GM23338 (cell line): Measurements from ENCODE around the gene KRTAP10-10. TPM values are rescaled to one million over a fixed set of nuclear protein-coding genes. Genes with fewer than 3 reads are reported as not detected.

Source experiments
- ATAC-seq: fragments of 200-7000 bp; cut with Tn5 transposase; 3 replicates; pipeline ENCODE4 v1.9.1; 2020
- DNase-seq: peaks from one replicate; pipeline ENCODE4 v3.0.0-alpha.2; 2015; ENCODE audit warnings: low spot score
- H2AFZ ChIP-seq: fragments of 200-600 bp; sonication (generic); 2 replicates; pipeline ENCODE4 v1.8.0; 2016; ENCODE audit warnings: antibody characterized with exemption, mild to moderate bottlenecking, moderate library complexity
- H3F3A ChIP-seq: fragments of 200-600 bp; sonication (generic); replicated peaks from 2 replicates; pipeline ENCODE4 v1.8.0; 2017; ENCODE audit warnings: antibody characterized with exemption, mixed run types, low read depth
- H3K27ac ChIP-seq: fragments of 200-600 bp; sonication (generic); 2 replicates; pipeline ENCODE4 v1.6.1; 2016; ENCODE audit warnings: low read depth
- H3K27me3 ChIP-seq: fragments of 200-600 bp; sonication (generic); 2 replicates; pipeline ENCODE4 v1.8.0; 2016; ENCODE audit warnings: mild to moderate bottlenecking, mixed run types, moderate library complexity; ENCODE audit not compliant: insufficient read depth
- H3K36me3 ChIP-seq: fragments of 200-600 bp; sonication (generic); 2 replicates; pipeline ENCODE4 v1.8.0; 2016; ENCODE audit warnings: mild to moderate bottlenecking; ENCODE audit not compliant: insufficient read depth
- H3K4me1 ChIP-seq: fragments of 200-600 bp; sonication (generic); 2 replicates; pipeline ENCODE4 v1.8.0; 2016; ENCODE audit warnings: mild to moderate bottlenecking, moderate library complexity; ENCODE audit not compliant: insufficient read depth
- H3K4me2 ChIP-seq: fragments of 200-600 bp; sonication (generic); 2 replicates; pipeline ENCODE4 v1.7.1; 2017; ENCODE audit warnings: mixed run types
- H3K4me3 ChIP-seq: fragments of 200-600 bp; sonication (generic); 2 replicates; pipeline ENCODE4 v1.6.1; 2016; ENCODE audit warnings: mixed run types
- H3K79me2 ChIP-seq: fragments of 200-600 bp; sonication (generic); replicated peaks from 2 replicates; pipeline ENCODE4 v1.8.0; 2017; ENCODE audit warnings: mild to moderate bottlenecking; ENCODE audit not compliant: insufficient read depth
- H3K9me2 ChIP-seq: fragments of 200-600 bp; sonication (generic); 2 replicates; pipeline ENCODE4 v1.8.0; 2017; ENCODE audit not compliant: insufficient read depth
- H4K20me1 ChIP-seq: fragments of 200-600 bp; sonication (generic); replicated peaks from 2 replicates; pipeline ENCODE4 v1.8.0; 2017; ENCODE audit warnings: mild to moderate bottlenecking; ENCODE audit not compliant: insufficient read depth
- H3K27ac Mint-ChIP-seq: 2 replicates; pipeline ENCODE4 v1.8.0; 2020; ENCODE audit warnings: inconsistent platforms, mild to moderate bottlenecking, moderate library complexity, mixed read lengths
- H3K27me3 Mint-ChIP-seq: 3 replicates; pipeline ENCODE4 v1.8.0; 2022; ENCODE audit warnings: low read depth, mild to moderate bottlenecking, moderate library complexity, mixed read lengths, inconsistent platforms; ENCODE audit not compliant: insufficient read depth, poor library complexity
- H3K36me3 Mint-ChIP-seq: 3 replicates; pipeline ENCODE4 v1.8.0; 2021; ENCODE audit warnings: low read depth, mild to moderate bottlenecking, inconsistent platforms, moderate library complexity, mixed read lengths
- H3K4me1 Mint-ChIP-seq: 3 replicates; pipeline ENCODE4 v1.8.0; 2020; ENCODE audit warnings: mild to moderate bottlenecking, inconsistent platforms, mixed read lengths
- H3K4me3 Mint-ChIP-seq: 3 replicates; pipeline ENCODE4 v1.8.0; 2021; ENCODE audit warnings: moderate library complexity, mild to moderate bottlenecking, inconsistent platforms, mixed read lengths
- H3K9me3 Mint-ChIP-seq: 3 replicates; pipeline ENCODE4 v1.8.0; 2020; ENCODE audit warnings: moderate library complexity, mild to moderate bottlenecking, inconsistent platforms, mixed read lengths
- CREB1 ChIP-seq: fragments of 250-450 bp; sonication (Bioruptor Pico); IDR thresholded peaks from 2 replicates; pipeline ENCODE4 v1.5.0; 2020; ENCODE audit warnings: low read depth, mild to moderate bottlenecking, moderate library complexity
- ETS1 ChIP-seq: IDR thresholded peaks from 2 replicates; pipeline ENCODE4 v1.6.1; 2016; ENCODE audit warnings: antibody characterized with exemption
- EZH2 ChIP-seq: fragments of 200-600 bp; sonication (generic); IDR thresholded peaks from one replicate; pipeline ENCODE4 v1.8.0; 2017; ENCODE audit warnings: antibody characterized with exemption, mild to moderate bottlenecking, low read depth; ENCODE audit not compliant: unreplicated experiment
- EZH2phosphoT487 ChIP-seq: fragments of 200-600 bp; sonication (generic); IDR thresholded peaks from one replicate; pipeline ENCODE4 v1.8.1; 2018; ENCODE audit warnings: antibody characterized with exemption; ENCODE audit not compliant: unreplicated experiment
- JUNB ChIP-seq: IDR thresholded peaks from one replicate; pipeline ENCODE4 v1.6.1; 2016; ENCODE audit warnings: antibody characterized with exemption; ENCODE audit not compliant: unreplicated experiment
- POLR2AphosphoS5 ChIP-seq: IDR thresholded peaks from 2 replicates; pipeline ENCODE4 v1.6.1; 2016; ENCODE audit warnings: antibody characterized with exemption, low read depth
- REST ChIP-seq: IDR thresholded peaks from one replicate; pipeline ENCODE4 v1.6.1; 2018; ENCODE audit warnings: antibody characterized with exemption; ENCODE audit not compliant: unreplicated experiment
- ZNF114 ChIP-seq: fragments of 250-450 bp; sonication (Bioruptor Pico); IDR thresholded peaks from 2 replicates; pipeline ENCODE4 v1.5.0; 2020; ENCODE audit warnings: mild to moderate bottlenecking, moderate library complexity
- ZNF462 ChIP-seq: fragments of 250-450 bp; sonication (Bioruptor Pico); IDR thresholded peaks from 2 replicates; pipeline ENCODE4 v1.5.0; 2020; ENCODE audit warnings: mild to moderate bottlenecking, moderate library complexity
- polyA plus RNA-seq: library from polyadenylated mRNA; unstranded; fragments of >200 nt; fragmentation: Nextera tagmentation; extraction: Ambion mirVana; gene quantifications from 2 replicates; pipeline ENCODE4 v1.2.1, GENCODE V29; 2016
- total RNA-seq: library from RNA; depleted of rRNA; stranded (reverse); fragments of >200 nt; shearing (Covaris generic); gene quantifications from 2 replicates; pipeline ENCODE4 v1.2.3, GENCODE V29; 2014

The KRTAP10-10 gene
- total and polyA plus RNA-seq, 2 experiments from 2014 or later, result not detected

GRCh38 chr21:44640761-44641160 is 3.6 kb downstream of the KRTAP10-10 start (continued):
- no peak for TF ChIP-seq ZNF462 (CRISPR knock-in tag)
- TF ChIP-seq CREB1 (CRISPR knock-in tag), result no peak
- TF ChIP-seq EZH2, result no peak
- no peak for TF ChIP-seq ZNF114 (CRISPR knock-in tag)
- no peak for TF ChIP-seq JUNB
- no peak for TF ChIP-seq EZH2phosphoT487

- no peaks in the 10 kb centered on the region for H4K20me1 ChIP-seq
- ATAC-seq, result no peak
- H3F3A ChIP-seq, result no peaks in the 10 kb centered on the region
- no peaks in the 10 kb centered on the region for H3K79me2 ChIP-seq
- no peak overlapping the region for H2AFZ ChIP-seq
- H3K4me1 ChIP-seq, result no peaks in the 10 kb centered on the region
- no peaks in the 10 kb centered on the region for H3K27me3 ChIP-seq
- no peak for DNase-seq
- Mint-ChIP-seq H3K4me3 (no peak overlapping the region), H3K4me1 (peaks cover 10% of the 10 kb centered on the region), H3K27me3 (peaks cover 4% of the 10 kb centered on the region), H3K27ac (no peak overlapping the region), H3K9me3 (peaks cover 32% of the 10 kb centered on the region), H3K36me3 (peaks cover 8% of the 10 kb centered on the region; the same call in 2 of the 3 replicates)
- no peak overlapping the region for H3K4me2 ChIP-seq
- H3K9me2 ChIP-seq, result no peaks in the 10 kb centered on the region
- H3K4me3 ChIP-seq, result no peak overlapping the region
- H3K27ac ChIP-seq, result no peak overlapping the region
- no peaks in the 10 kb centered on the region for H3K36me3 ChIP-seq
- TF ChIP-seq ETS1 (no peak), EZH2phosphoT487 (no peak), CREB1 (CRISPR knock-in tag) (no peak), REST (no peak), EZH2 (no peak), POLR2AphosphoS5 (no peak)
These were observed 6.7 kb downstream of the KRTAP10-10 start for GRCh38 chr21:44643741-44644310.
